ENCODE data around the gene GRM7. TPM values are rescaled to one million over a fixed set of nuclear protein-coding genes. Genes with fewer than 3 reads are reported as not detected.

The GRM7 gene
- total RNA-seq, 1 experiment from 2014 or later = not detected

GRCh38 chr3:7607676-7608075, 746.8 kb downstream of the GRM7 start:
- Histone ChIP-seq H2AFZ (ENCODE audit: low read depth, low read length, poor library complexity, severe bottlenecking) (no peak overlapping the region), H3K4me2 (ENCODE audit: low read length) (no peak overlapping the region), H3K4me3 (replicated peaks in 1 of 2; ENCODE audit: low read depth in 1 of 2, low read length in 2 of 2) (no peak overlapping the region), H3K9ac (ENCODE audit: low read length) (no peak overlapping the region), H3K36me3 (ENCODE audit: control insufficient read depth in 1 of 2, insufficient read depth in 2 of 2, low read length in 2 of 2) (no peaks in the 10 kb centered on the region), H3K27ac (ENCODE audit: low read depth, low read length) (no peak overlapping the region), H3K27me3 (ENCODE audit: insufficient read depth, low read length) (no peaks in the 10 kb centered on the region), H4K20me1 (ENCODE audit: insufficient read depth) (no peaks in the 10 kb centered on the region), H3K9me2 (ENCODE audit: insufficient read depth) (no peaks in the 10 kb centered on the region; the same call in 1 of the 2 replicates), H3K79me2 (ENCODE audit: insufficient read depth, low read length) (no peaks in the 10 kb centered on the region), H3K4me1 (ENCODE audit: control insufficient read depth in 1 of 2, insufficient read depth in 2 of 2, low read length in 2 of 2) (no peaks in the 10 kb centered on the region), H3K9me3 (ENCODE audit: control insufficient read depth in 1 of 2, insufficient read depth in 1 of 2, low read depth in 1 of 2, low read length in 2 of 2) (no peaks in the 10 kb centered on the region)
- BruUV-seq (replicated peaks) = no TSS peak
- ChIA-PET CTCF (no interaction called here), POLR2A (no interaction called here), RAD21 (ENCODE audit: low non-redundant PET in 1 of 2, low total read pairs in 2 of 2, uncharacterized antibody in 2 of 2, unreplicated experiment in 2 of 2) (no interaction called here)
- intact Hi-C loops (cut with micrococcal nuclease) = no loop called here
- DNase-seq (ENCODE audit: low read depth, low spot score) (no peak), ATAC-seq (no peak)
- no peak for TF ChIP-seq ZNF274 (IDR thresholded peaks at IDR 0.05; ENCODE audit: low read depth, low read length)
- no peak for TF ChIP-seq EGR1 (IDR thresholded peaks at IDR 0.05; ENCODE audit: low read depth)
- TF ChIP-seq RAD21 (IDR thresholded peaks at IDR 0.05; ENCODE audit: low read depth) = no peak
- TF ChIP-seq SIN3A (IDR thresholded peaks at IDR 0.05; ENCODE audit: low read depth) = no peak
- TF ChIP-seq JUND (IDR thresholded peaks at IDR 0.05) = no peak
- no peak for TF ChIP-seq ZBTB33 (IDR thresholded peaks at IDR 0.05; ENCODE audit: extremely low read depth, insufficient replicate concordance, low read length)

- no TSS peak for BruUV-seq (replicated peaks)
- Histone ChIP-seq H3K9me2 (ENCODE audit: insufficient read depth) (no peaks in the 10 kb centered on the region; the same call in 1 of the 2 replicates), H3K4me2 (ENCODE audit: low read length) (no peak overlapping the region), H3K4me1 (ENCODE audit: control insufficient read depth in 1 of 2, insufficient read depth in 2 of 2, low read length in 2 of 2) (no peaks in the 10 kb centered on the region), H2AFZ (ENCODE audit: low read depth, low read length, poor library complexity, severe bottlenecking) (no peak overlapping the region), H4K20me1 (ENCODE audit: insufficient read depth) (no peaks in the 10 kb centered on the region), H3K4me3 (replicated peaks in 1 of 2; ENCODE audit: low read depth in 1 of 2, low read length in 2 of 2) (no peak overlapping the region), H3K9me3 (ENCODE audit: control insufficient read depth in 1 of 2, insufficient read depth in 1 of 2, low read depth in 1 of 2, low read length in 2 of 2) (no peaks in the 10 kb centered on the region), H3K9ac (ENCODE audit: low read length) (no peak overlapping the region), H3K36me3 (ENCODE audit: control insufficient read depth in 1 of 2, insufficient read depth in 2 of 2, low read length in 2 of 2) (no peaks in the 10 kb centered on the region), H3K27ac (ENCODE audit: low read depth, low read length) (no peak overlapping the region), H3K79me2 (ENCODE audit: insufficient read depth, low read length) (no peaks in the 10 kb centered on the region), H3K27me3 (ENCODE audit: insufficient read depth, low read length) (no peaks in the 10 kb centered on the region)
- ChIA-PET POLR2A (no interaction called here), RAD21 (ENCODE audit: low non-redundant PET in 1 of 2, low total read pairs in 2 of 2, uncharacterized antibody in 2 of 2, unreplicated experiment in 2 of 2) (no interaction called here), CTCF (no interaction called here)
- intact Hi-C loops (cut with micrococcal nuclease) = no loop called here
- TF ChIP-seq SIN3A (IDR thresholded peaks at IDR 0.05; ENCODE audit: low read depth) (no peak), ZBTB33 (IDR thresholded peaks at IDR 0.05; ENCODE audit: extremely low read depth, insufficient replicate concordance, low read length) (no peak), POLR2A (IDR thresholded peaks at IDR 0.05; ENCODE audit: borderline replicate concordance, extremely low read depth, insufficient read depth, insufficient read length) (no peak), REST (IDR thresholded peaks at IDR 0.05; ENCODE audit: low read depth) (no peak), EZH2 (IDR thresholded peaks at IDR 0.05) (no peak), CBX3 (IDR thresholded peaks at IDR 0.05; ENCODE audit: low read depth) (no peak), ZFX (IDR thresholded peaks at IDR 0.05) (no peak)
- DNase-seq (ENCODE audit: low read depth, low spot score) (no peak), ATAC-seq (no peak)
Observed at GRCh38 chr3:7610634-7611033, 749.7 kb downstream of the GRM7 start.
